Activated T-cell treated with anti-CD3 and anti-CD28 coated beads for 24 hours (primary cell): ENCODE measurements around the gene PRKAB2.
"Not testable (repeated sequence)": the region's sequence is repeated elsewhere in the genome, so short reads cannot be mapped to it uniquely, and the experiment has no call there.

ENCODE experiments used
- DNase-seq: peaks from one replicate; pipeline ENCODE4 v3.0.0-alpha.2; 2020; ENCODE audit warnings: low read depth

Gene PRKAB2

GRCh38 chr1:147109762-147110161 is 62.5 kb downstream of the PRKAB2 start:
- no peak for DNase-seq

- DNase-seq = no peak
These were observed 63.2 kb downstream of the PRKAB2 start for GRCh38 chr1:147109041-147109440.

GRCh38 chr1:147106407-147106881 is 65.8 kb downstream of the PRKAB2 start:
- DNase-seq = not testable (repeated sequence)

DNA sequence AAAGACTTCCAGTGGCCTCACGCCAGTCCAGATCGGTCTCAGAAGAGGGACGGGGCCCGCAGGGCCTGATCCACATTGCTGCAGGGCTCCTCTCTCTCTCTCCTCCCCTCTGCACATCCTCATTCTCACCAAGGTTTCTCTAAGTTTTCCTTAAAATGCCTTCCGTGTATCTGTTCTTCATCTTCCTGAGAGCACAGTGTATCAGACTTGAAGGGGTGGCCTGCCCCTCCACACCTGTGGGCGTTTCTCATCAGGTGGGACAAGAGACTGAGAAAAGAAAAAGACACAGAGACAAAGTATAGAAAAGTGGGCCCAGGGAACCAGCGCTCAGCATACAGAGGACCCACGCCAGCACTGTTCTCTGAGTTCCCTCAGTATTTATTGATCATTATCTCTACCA is 66.4 kb downstream of the PRKAB2 start:
- DNase-seq = no peak
